Right lobe of liver (tissue), 6 donors: ENCODE results near the gene TIMM44. TPM values are rescaled to one million over a fixed set of nuclear protein-coding genes. Genes with fewer than 3 reads are reported as not detected.
A peak's percentile ranks its signal among the peaks of the same experiment; 100 is the strongest.

ENCODE experiments used
- ATAC-seq, 4 donors: fragments of 200-7000 bp; cut with Tn5 transposase; one replicate each; pipeline ENCODE4 v1.9.1; 2020; ENCODE audit warnings: mild to moderate bottlenecking in 4 of 4, moderate library complexity in 4 of 4
- DNase-seq, 3 donors: peaks; one replicate each; pipeline ENCODE4 v3.0.0-alpha.2; 2020
- H3K27ac ChIP-seq, 3 donors: fragments of 200-600 bp; one replicate each; pipeline ENCODE4 v1.8.0; 2022
- H3K27me3 ChIP-seq, 2 donors: fragments of 200-600 bp; one replicate each; pipeline ENCODE4 v1.8.0; 2022
- H3K36me3 ChIP-seq, 4 donors: fragments of 200-600 bp; sonication (generic) in 1 of 4; one replicate each; pipeline versions ENCODE4 v1.5.1 to v1.8.0; 2017 to 2022; ENCODE audit warnings: control low read depth in 1 of 4
- H3K4me1 ChIP-seq, 4 donors: fragments of 200-600 bp; sonication (generic) in 1 of 4; one replicate each; pipeline versions ENCODE4 v1.5.1 to v1.8.0; 2017 to 2022; ENCODE audit warnings: control low read depth in 1 of 4
- H3K4me3 ChIP-seq, 3 donors: fragments of 200-600 bp; one replicate each; pipeline ENCODE4 v1.8.0; 2022
- H3K9me3 ChIP-seq, 4 donors: fragments of 200-600 bp; sonication (generic) in 1 of 4; one replicate each; pipeline versions ENCODE4 v1.5.1 to v1.8.0; 2017 to 2022; ENCODE audit warnings: control low read depth in 1 of 4
- CTCF ChIP-seq, 4 donors: fragments of 200-600 bp in 3 of 4; fragments of 450-650 bp in 1 of 4; IDR thresholded peaks; one replicate each; pipeline versions ENCODE4 v1.5.1 to v1.8.0; 2016 to 2022; ENCODE audit warnings: antibody characterized with exemption in 4 of 4, mild to moderate bottlenecking in 2 of 4
- POLR2A ChIP-seq: fragments of 450-650 bp; IDR thresholded peaks from one replicate; pipeline ENCODE4 v1.6.1; 2017; ENCODE audit warnings: antibody characterized with exemption, mild to moderate bottlenecking
- WGBS: methylation state at CpG from one replicate; pipeline ENCODE4 v1.1.6; 2018; ENCODE audit warnings: low coverage, low lambda C conversion rate; ENCODE audit not compliant: insufficient coverage; ENCODE audit errors: missing lambda C conversion rate; 5-methylcytosine and 5-hydroxymethylcytosine counted together
- intact Hi-C, 2 donors: fragments of 100-400 bp; cut with DNase I; formaldehyde crosslinking; loops; one replicate each; pipeline versions ENCODE4 v1.11.2 to v1.14.1; 2022
- total RNA-seq, 6 experiments: library from RNA; depleted of rRNA in 2 of 6; stranded (reverse); fragments of >200 nt in 2 of 6; fragmentation: NEBNext Ultra II Directional in 3 of 6; extraction: Animal tissue kit (Norgen Biotek cat#: 25700) in 3 of 6; gene quantifications; one replicate each; pipeline versions ENCODE4 v1.1.0 to v1.2.4, GENCODE V29; 2016 to 2023
- donor health status: DM: no; HTN: yes; CAD: no.
- donor health status: DM: no; HTN: no; CAD: no.
- donor health status: DM: no; HTN: no; CAD: no.
- donor health status: DM: no; HTN: yes; CAD: no.
- donor health status: DM: no; HTN: yes; CAD: no.

TIMM44 gene
- total RNA-seq, 6 experiments from 2014 or later = 26.1 to 41.7 (median 36.9) TPM

- Histone ChIP-seq H3K27ac (no peak overlapping the region), H3K4me3 (no peak overlapping the region), H3K4me1 (peaks cover 0 to 10% (median 0%) of the 10 kb centered on the region in 4 donors), H3K9me3 (no peaks in the 10 kb centered on the region), H3K27me3 (no peaks in the 10 kb centered on the region), H3K36me3 (peaks cover 0 to 24% (median 8%) of the 10 kb centered on the region in 4 donors)
- intact Hi-C loops = loop anchor here (5.0 to 10.0 kb wide), 2 partner anchors 53 to 61 kb away; no protein-coding TSS in a partner anchor
- TF ChIP-seq CTCF (IDR thresholded peaks at IDR 0.05) = no peak
- no peak for TF ChIP-seq POLR2A
- ATAC-seq = no peak
- DNase-seq = peak in 2 of 3 donors; percentile 47 to 49
- 88% methylated on average over 6 of the region's 14 CpGs for WGBS
These were observed 35.3 kb downstream of the TIMM44 start for GRCh38 chr19:7908078-7908699.

GRCh38 chr19:7907544-7907943 is 35.9 kb downstream of the TIMM44 start:
- no peak for TF ChIP-seq CTCF (IDR thresholded peaks at IDR 0.05)
- no peak for TF ChIP-seq POLR2A
- 100% methylated on average over 7 of the region's 11 CpGs for WGBS
- intact Hi-C loops = loop anchor here (5.0 to 10.0 kb wide), 2 partner anchors 53 to 60 kb away; no protein-coding TSS in a partner anchor
- H3K36me3 ChIP-seq = peaks cover 0 to 24% (median 8%) of the 10 kb centered on the region in 4 donors
- no peak overlapping the region for H3K27ac ChIP-seq
- no peak overlapping the region for H3K4me3 ChIP-seq
- no peaks in the 10 kb centered on the region for H3K9me3 ChIP-seq
- no peaks in the 10 kb centered on the region for H3K27me3 ChIP-seq
- peaks cover 0 to 13% (median 3%) of the 10 kb centered on the region in 4 donors for H3K4me1 ChIP-seq
- ATAC-seq (no peak), DNase-seq (no peak)

DNA sequence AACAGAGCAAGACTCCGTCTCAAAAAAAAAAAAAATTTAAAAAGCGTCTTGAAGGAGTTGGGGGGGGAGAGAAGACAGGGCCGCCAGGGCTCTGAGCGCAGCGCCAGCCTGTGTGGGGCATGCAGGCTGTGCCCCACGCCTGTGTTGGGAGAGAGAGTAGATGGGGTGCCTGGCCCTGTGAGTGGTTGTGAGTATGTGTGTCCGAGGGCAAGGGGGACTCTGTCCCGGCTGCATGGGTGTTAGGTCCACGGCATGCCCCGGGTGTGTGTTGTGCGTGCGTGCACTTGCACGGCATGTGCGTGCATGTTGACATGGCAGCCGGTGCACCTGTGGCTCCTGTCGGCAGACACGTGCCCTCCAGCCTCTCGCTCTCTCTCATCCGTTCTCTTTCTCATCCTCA is 36.3 kb downstream of the TIMM44 start:
- WGBS = 96% methylated on average over 6 of the region's 19 CpGs
- Histone ChIP-seq H3K27me3 (no peaks in the 10 kb centered on the region), H3K9me3 (no peaks in the 10 kb centered on the region), H3K36me3 (peaks cover 0 to 21% (median 7%) of the 10 kb centered on the region in 4 donors), H3K4me3 (no peak overlapping the region), H3K4me1 (peaks cover 0 to 16% (median 4%) of the 10 kb centered on the region in 4 donors), H3K27ac (no peak overlapping the region)
- intact Hi-C loops = loop anchor here (5.0 to 10.0 kb wide), 2 partner anchors 52 to 60 kb away; no protein-coding TSS in a partner anchor
- ATAC-seq (no peak), DNase-seq (no peak)
- no peak for TF ChIP-seq CTCF (IDR thresholded peaks at IDR 0.05)
- no peak for TF ChIP-seq POLR2A

GRCh38 chr19:7905859-7906258 is 37.6 kb downstream of the TIMM44 start:
- Histone ChIP-seq H3K27ac (no peak overlapping the region), H3K4me3 (no peak overlapping the region), H3K27me3 (no peaks in the 10 kb centered on the region), H3K9me3 (no peaks in the 10 kb centered on the region), H3K4me1 (peaks cover 0 to 16% (median 4%) of the 10 kb centered on the region in 4 donors), H3K36me3 (peaks cover 0 to 9% (median 7%) of the 10 kb centered on the region in 4 donors)
- intact Hi-C loops = loop anchor here (5.0 to 10.0 kb wide), 2 partner anchors 51 to 59 kb away; no protein-coding TSS in a partner anchor
- TF ChIP-seq CTCF (IDR thresholded peaks at IDR 0.05) (no peak), POLR2A (no peak)
- ATAC-seq (no peak), DNase-seq (no peak)
- WGBS = 77% methylated on average over 7 of the region's 10 CpGs
